ENCODE measurements around the gene MAP2.

GRCh38 chr2:209422191-209422754 lies 1.6 kb upstream of the MAP2 start:
- TF ChIP-seq CTCF (conservative IDR thresholded peaks at IDR 0.05 in 1 of 2, IDR thresholded peaks at IDR 0.05 in 1 of 2; ENCODE audit: low read depth in 1 of 2, low read length in 2 of 2) (no peak), EZH2 (IDR thresholded peaks at IDR 0.05; ENCODE audit: low read length, missing control alignments) (no peak)
